ENCODE data around the gene ABCB9.
"Not testable (repeated sequence)": the region's sequence is repeated elsewhere in the genome, so short reads cannot be mapped to it uniquely, and the experiment has no call there.

ABCB9 gene

GRCh38 chr12:122965851-122966742, at the start of gene ABCB9:
TSS of gene ABCB9 (minus strand) at chr12:122966463. CDS start at chr12:122960235, 6,228 bp downstream.
- DNase-seq (ENCODE audit: low read depth): peak; percentile 93

DNA sequence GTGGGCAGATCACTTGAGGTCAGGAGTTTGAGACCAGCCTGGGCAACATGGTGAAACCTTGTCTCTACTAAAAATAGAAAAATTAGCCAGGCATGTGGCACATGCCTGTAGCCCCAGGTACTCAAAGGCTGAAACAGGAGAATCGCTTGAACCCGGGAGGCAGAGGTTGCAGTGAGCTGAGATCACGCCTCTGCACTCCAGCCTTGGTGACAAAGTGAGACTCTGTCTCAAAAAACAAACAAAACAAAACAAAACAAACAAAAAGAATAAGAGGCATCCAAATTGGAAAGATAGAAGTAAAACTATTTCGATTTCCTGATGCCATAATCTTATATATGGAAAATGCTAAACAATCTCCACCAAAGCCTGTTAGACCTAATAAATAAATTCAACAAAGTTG, 48.2 kb upstream of the ABCB9 start:
- DNase-seq (ENCODE audit: low read depth): not testable (repeated sequence)

DNA sequence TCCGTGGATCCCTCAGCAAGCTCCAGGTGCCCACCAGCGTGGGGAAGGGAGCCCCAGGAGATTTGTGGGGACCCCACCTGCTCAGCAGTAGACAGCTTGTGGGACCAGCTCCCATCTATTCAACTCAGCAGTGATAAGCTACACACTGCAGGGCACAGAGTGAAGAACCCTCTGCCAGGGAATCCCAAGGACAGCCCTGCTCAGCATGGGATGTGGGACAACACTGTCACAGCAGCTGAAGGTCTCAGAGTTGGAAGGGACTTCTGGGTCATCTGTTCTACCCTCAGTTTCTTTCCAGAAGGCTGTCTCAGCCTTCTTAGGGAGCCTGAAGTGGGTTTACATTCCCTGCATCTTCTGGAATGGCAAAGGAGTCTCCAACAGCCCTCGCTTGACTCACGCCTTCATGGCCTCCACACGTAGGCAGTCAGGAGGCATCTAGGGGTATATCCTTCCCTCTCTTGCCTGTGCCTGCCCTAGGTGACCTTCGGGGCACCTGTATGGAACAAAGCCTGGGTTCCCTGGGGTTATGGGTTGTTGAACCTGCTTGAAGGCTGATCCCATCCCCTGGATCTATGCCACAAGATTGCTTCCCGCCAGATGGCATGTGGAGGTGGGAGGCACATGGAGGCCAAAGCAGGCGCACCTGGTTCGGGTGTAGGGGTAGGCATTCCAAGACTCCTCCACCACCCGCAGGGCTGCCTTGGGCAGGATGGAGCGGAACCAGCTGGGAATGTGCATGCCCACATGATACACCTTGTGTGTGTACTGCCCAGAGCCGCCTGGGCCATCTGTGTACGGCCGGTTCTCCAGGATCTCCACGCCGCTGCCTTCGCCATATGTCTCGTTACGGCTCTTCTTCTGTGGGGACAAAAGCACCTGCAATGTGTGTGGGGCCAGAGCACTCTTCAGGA, 47.2 kb upstream of the ABCB9 start:
- DNase-seq (ENCODE audit: low read depth): no peak

DNA sequence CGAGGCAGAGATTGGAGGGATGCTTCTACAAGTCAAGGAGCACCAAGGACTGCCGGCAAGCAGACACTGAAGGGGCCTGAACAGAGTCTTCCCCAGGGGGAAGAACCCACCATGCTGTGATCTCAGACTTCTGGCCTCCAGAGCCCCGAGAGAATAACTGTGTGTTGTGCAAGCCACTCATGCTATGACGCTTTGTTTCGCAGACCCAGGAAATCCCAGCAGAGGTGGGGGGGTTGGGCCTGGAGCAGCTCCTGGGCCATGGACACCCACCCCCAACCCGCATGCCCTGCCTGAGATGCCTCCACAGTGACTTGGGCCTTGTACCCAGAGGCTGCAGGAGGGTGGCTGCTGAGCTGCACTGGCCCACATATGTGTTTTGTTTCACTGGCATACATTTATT, 45.4 kb upstream of the ABCB9 start:
- no peak for DNase-seq (ENCODE audit: low read depth)

- no peak for DNase-seq (ENCODE audit: low read depth)
These were observed 44.4 kb upstream of the ABCB9 start for GRCh38 chr12:123010681-123011080.

DNA sequence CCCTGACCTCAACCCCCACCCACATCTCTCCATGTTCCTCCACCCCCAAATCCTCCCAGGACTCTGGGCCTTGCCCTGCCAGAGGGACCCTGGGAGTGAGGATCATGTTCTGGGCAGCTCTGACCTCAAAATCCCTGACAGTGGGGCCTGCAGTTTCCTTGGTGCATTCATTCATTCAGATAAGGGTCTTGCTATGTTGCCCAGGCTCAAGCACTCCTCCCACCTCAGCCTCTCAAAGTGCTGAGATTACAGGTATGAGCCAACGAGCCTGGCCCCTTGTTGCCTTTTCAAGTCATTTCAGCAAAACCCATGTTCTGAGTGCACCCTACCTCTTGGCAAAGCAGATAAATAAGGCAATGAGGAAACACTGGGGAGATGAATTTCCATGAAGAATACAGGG, 43.8 kb upstream of the ABCB9 start:
- DNase-seq (ENCODE audit: low read depth): no peak

GRCh38 chr12:123006977-123007376, 40.7 kb upstream of the ABCB9 start:
- no peak for DNase-seq (ENCODE audit: low read depth)

DNA sequence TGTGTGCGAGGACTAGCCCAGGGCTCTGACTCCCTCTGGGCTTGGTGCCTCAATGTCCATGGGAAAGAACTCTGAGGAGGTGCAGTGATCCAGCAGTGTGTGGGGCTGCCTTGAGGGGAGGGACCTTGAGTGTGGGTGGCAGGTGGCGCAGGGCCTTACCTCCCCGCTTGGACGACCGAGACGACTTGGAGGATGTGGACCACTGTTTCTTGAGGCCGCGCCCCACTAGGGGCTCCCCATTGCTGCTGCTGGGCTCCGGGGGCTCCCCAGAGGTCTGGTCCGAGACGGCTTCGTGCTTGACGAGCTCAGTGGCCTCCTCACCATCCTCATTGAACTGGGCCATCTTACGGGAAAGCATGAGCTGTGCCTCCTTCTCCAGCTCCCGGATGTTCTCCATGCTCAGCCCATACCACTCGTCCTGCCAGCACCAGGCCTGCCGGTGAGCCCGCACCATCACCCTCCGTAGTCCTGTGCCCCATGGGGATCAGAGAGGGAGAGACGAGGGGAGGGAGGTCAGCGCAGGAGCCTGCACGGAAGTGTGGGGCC, 38.9 kb upstream of the ABCB9 start:
- no peak for DNase-seq (ENCODE audit: low read depth)

- no peak for DNase-seq (ENCODE audit: low read depth)
These were observed 38.0 kb upstream of the ABCB9 start for GRCh38 chr12:123004287-123004686.

- DNase-seq (ENCODE audit: low read depth): no peak
These were observed 37.0 kb upstream of the ABCB9 start for GRCh38 chr12:123003257-123003656.

GRCh38 chr12:123001464-123001863, 35.2 kb upstream of the ABCB9 start:
- DNase-seq (ENCODE audit: low read depth): no peak

GRCh38 chr12:123000578-123000977, 34.3 kb upstream of the ABCB9 start:
- DNase-seq (ENCODE audit: low read depth): no peak

DNA sequence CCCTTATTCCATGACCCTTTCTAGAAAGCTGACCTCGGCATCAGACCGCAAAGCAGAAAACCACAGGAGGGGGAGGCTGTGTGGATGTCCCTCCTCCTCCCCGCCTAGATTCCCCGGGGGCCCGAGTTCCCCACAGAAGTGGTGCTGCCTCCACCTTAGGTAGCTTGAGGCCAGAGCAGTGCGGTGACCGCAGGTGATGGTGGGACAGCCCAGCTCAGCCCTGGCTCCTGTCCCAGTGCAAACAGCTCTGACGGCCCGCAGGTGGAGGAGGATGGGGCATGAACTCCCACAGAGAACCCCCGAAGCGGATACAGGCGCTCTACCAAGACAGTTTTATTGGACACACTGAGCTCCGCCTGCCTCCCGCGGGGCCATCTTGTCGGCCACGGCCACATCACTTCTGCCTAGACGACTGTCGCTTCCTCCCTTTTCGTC, 33.7 kb upstream of the ABCB9 start:
- no peak for DNase-seq (ENCODE audit: low read depth)

DNA sequence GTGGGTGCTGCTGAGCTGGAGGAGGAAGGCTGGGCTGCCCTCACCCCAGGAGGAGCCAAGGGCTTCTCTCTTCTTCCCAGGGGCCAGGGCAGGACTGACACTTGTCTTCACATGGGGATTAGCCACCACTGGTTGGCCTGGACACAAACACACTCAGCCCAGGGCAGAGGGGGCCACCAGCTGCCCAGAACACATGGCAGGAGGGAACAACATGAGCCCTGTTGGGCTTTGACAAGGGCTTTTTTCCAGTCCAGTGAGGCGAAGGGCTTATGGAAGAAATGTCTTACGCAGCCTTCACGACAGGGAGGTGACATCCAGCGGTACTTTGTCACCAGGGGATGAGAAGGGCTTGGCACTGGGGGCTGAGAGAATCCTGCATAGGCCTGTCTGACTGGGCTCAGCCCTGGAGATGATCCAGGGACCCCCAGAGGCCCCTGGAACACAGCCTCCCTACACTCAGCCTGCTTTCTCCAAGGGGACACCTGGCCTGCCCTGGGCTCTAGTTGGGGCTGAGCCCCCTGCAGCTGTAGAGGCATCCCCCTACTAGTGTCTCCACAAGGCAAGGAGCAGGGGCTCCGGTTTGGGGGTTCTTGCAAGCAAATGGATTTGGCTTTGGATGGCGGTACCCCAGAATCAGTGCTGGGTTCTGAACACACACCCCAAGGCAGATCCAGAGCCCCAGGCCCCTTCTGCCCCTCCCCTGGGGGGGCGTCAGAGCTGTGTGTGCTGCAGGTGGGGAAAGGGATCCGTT, 33.1 kb upstream of the ABCB9 start:
- DNase-seq (ENCODE audit: low read depth): no peak

DNA sequence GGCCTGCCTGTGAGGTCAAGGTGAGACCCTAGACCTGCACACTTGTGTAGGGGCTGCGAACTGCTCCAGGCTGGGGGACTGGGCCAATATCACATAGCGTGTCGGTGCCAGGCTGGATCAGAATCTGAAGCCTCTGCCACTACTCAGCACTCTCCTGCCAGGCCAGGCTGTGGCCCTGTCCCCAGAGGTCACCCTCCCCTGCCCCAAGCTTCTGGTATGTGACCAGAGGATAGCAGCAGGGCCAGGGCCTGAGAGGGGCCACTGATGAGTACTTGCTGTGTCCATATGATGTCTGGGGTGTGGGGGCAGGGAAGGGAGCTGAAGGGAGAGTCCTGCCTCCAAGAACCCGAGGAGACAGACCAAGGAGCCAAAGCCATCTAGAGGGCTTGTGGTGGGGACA, 32.1 kb upstream of the ABCB9 start:
- DNase-seq (ENCODE audit: low read depth): no peak

- no peak for DNase-seq (ENCODE audit: low read depth)
These were observed 31.3 kb upstream of the ABCB9 start for GRCh38 chr12:122997343-122998250.

DNA sequence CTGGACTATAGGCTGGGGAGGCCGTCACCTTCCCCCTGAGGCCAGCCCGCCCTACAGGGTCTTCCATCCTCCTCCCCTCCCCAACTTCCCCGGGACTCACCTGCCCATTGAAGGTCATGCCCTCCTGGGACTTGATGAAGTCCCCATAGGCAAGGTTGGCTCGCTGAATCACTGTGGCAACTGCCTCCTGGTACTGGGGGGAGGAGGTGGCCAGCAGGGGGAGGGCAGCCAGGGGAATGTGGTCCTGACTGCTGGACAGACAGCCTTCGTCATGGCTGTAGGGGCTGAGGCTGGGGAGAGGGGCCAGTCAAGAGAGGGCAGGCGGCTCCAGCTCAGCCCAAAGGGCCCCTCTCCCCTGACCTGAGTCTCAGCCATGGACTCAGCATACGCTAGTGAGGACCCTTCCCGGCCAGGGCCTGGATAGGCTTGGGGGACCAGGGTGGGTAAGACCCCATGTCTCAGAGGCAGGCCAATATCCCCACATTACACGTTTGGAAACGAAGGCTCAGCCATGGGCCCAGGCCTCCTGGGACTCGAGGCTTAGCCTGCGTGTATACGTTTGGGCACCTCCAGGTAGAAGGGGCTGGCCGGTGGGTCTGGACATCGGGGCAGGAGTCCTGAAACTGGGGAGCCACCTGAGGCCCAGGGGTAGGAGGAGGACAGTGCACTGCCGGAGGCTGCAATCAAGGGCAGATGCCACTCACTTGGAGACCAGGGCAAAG, 30.5 kb upstream of the ABCB9 start:
- DNase-seq (ENCODE audit: low read depth): no peak

DNA sequence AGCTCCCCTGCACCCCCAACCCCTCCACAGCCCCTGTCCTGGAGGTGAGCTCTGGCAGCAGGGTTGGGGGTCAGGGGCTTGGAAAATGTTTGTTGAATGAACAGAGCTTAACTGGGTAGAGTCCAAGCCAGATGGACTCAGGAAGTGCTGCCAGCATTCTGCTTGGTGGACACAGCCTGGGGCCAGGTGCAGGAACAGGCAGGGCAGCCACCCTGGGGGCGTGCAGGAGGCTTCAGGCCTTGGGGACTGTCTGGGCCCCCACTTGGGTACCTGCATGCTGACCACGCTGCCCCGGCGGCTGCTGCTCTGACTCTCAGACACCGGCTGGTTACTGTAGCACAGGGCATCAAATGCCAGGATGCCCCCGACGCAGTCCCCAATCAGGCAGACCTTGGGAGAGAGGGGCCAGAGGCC, 29.9 kb upstream of the ABCB9 start:
- no peak for DNase-seq (ENCODE audit: low read depth)

GRCh38 chr12:122995503-122996187, 29.4 kb upstream of the ABCB9 start:
- DNase-seq (ENCODE audit: low read depth): no peak
